ENCODE results near the gene BCOR. TPM values are rescaled to one million over a fixed set of nuclear protein-coding genes. Genes with fewer than 3 reads are reported as not detected.

BCOR gene
- total and polyA plus RNA-seq, 2 of the 13 experiments (the other 11 are each of a cell fraction or from before 2014, with no cell fraction given), result 14.3 to 15.2 TPM

- 0 out of 2 replicates have a peak, but pooled peaks have one; percentile 41 for TF ChIP-seq ZBTB10 (CRISPR knock-in tag; IDR thresholded peaks at IDR 0.05; ENCODE audit: borderline replicate concordance)
- no peak for TF ChIP-seq STAG1 (CRISPR knock-in tag; IDR thresholded peaks at IDR 0.05)
- TF ChIP-seq FOXM1 (CRISPR knock-in tag; IDR thresholded peaks at IDR 0.05), result no peak
- no peak for TF ChIP-seq GATAD2A (CRISPR knock-in tag; IDR thresholded peaks at IDR 0.05)
- no peak for TF ChIP-seq ZNF891 (CRISPR knock-in tag; IDR thresholded peaks at IDR 0.05)
- TF ChIP-seq MYPOP (CRISPR knock-in tag; IDR thresholded peaks at IDR 0.05), result 0 out of 2 replicates have a peak, but pooled peaks have one; percentile 30
- no peak for TF ChIP-seq ELF3 (CRISPR knock-in tag; IDR thresholded peaks at IDR 0.05)
- TF ChIP-seq ZFY (CRISPR knock-in tag; IDR thresholded peaks at IDR 0.05), result peak; percentile 63; the same call in 1 of the 2 replicates
- no peak for TF ChIP-seq CENPBD1 (CRISPR knock-in tag; IDR thresholded peaks at IDR 0.05; ENCODE audit: borderline replicate concordance, low read depth)
- TF ChIP-seq, protein P1, sequence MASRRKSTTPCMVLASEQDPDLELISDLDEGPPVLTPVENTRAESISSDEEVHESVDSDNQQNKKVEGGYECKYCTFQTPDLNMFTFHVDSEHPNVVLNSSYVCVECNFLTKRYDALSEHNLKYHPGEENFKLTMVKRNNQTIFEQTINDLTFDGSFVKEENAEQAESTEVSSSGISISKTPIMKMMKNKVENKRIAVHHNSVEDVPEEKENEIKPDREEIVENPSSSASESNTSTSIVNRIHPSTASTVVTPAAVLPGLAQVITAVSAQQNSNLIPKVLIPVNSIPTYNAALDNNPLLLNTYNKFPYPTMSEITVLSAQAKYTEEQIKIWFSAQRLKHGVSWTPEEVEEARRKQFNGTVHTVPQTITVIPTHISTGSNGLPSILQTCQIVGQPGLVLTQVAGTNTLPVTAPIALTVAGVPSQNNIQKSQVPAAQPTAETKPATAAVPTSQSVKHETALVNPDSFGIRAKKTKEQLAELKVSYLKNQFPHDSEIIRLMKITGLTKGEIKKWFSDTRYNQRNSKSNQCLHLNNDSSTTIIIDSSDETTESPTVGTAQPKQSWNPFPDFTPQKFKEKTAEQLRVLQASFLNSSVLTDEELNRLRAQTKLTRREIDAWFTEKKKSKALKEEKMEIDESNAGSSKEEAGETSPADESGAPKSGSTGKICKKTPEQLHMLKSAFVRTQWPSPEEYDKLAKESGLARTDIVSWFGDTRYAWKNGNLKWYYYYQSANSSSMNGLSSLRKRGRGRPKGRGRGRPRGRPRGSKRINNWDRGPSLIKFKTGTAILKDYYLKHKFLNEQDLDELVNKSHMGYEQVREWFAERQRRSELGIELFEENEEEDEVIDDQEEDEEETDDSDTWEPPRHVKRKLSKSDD (CRISPR knock-in tag; IDR thresholded peaks at IDR 0.05; ENCODE audit: low read depth), result no peak
- no peak for TF ChIP-seq ZNF724P (CRISPR knock-in tag; IDR thresholded peaks at IDR 0.05; ENCODE audit: borderline replicate concordance)
- TF ChIP-seq ZNF598 (CRISPR knock-in tag; IDR thresholded peaks at IDR 0.05; ENCODE audit: borderline replicate concordance), result no peak
- no peak for TF ChIP-seq PRMT3 (CRISPR knock-in tag; IDR thresholded peaks at IDR 0.05; ENCODE audit: borderline replicate concordance, low read depth)
- TF ChIP-seq, protein P2, sequence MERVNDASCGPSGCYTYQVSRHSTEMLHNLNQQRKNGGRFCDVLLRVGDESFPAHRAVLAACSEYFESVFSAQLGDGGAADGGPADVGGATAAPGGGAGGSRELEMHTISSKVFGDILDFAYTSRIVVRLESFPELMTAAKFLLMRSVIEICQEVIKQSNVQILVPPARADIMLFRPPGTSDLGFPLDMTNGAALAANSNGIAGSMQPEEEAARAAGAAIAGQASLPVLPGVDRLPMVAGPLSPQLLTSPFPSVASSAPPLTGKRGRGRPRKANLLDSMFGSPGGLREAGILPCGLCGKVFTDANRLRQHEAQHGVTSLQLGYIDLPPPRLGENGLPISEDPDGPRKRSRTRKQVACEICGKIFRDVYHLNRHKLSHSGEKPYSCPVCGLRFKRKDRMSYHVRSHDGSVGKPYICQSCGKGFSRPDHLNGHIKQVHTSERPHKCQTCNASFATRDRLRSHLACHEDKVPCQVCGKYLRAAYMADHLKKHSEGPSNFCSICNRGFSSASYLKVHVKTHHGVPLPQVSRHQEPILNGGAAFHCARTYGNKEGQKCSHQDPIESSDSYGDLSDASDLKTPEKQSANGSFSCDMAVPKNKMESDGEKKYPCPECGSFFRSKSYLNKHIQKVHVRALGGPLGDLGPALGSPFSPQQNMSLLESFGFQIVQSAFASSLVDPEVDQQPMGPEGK (CRISPR knock-in tag; IDR thresholded peaks at IDR 0.05), result peak; percentile 57; the same call in 1 of the 2 replicates
- TF ChIP-seq ZNF121 (CRISPR knock-in tag; IDR thresholded peaks at IDR 0.05), result no peak
- TF ChIP-seq GZF1 (CRISPR knock-in tag; IDR thresholded peaks at IDR 0.05), result no peak
- TF ChIP-seq ZNF20 (CRISPR knock-in tag; IDR thresholded peaks at IDR 0.05), result no peak
These were observed 48.7 kb upstream of the BCOR start (continued) for GRCh38 chrX:40146262-40147125.
